Measurements from ENCODE around the gene NUCB2.

- TF ChIP-seq POLR2AphosphoS5 (IDR thresholded peaks at IDR 0.05) (no peak), POLR2A (IDR thresholded peaks at IDR 0.05) (no peak)
Measured at GRCh38 chr11:17343257-17343656, 66.7 kb downstream of the NUCB2 start.
